GM10248 (cell line): Measurements from ENCODE around the gene LRP10.
"Not testable (repeated sequence)": the region's sequence is repeated elsewhere in the genome, so short reads cannot be mapped to it uniquely, and the experiment has no call there.

Experiments used
- CTCF ChIA-PET: fragments of 300-600 bp; sonication (Branson Sonifier 250); formaldehyde crosslinking; extraction: SDS; loops from one replicate; lab custom pipeline; 2021; ENCODE audit warnings: antibody characterized with exemption; lab: Yijun Ruan, JAX
- POLR2A ChIA-PET: fragments of 350-650 bp; sonication (Branson Sonifier 250); formaldehyde crosslinking; extraction: SDS; loops from one replicate; lab custom pipeline; 2020; ENCODE audit warnings: antibody characterized with exemption; lab: Yijun Ruan, JAX
- DNase-seq: peaks from one replicate; pipeline ENCODE4 v3.0.0; 2012; ENCODE audit errors: extremely low spot score
- CTCF ChIP-seq: IDR thresholded peaks from 2 replicates; pipeline ENCODE4 v1.5.1; 2012; ENCODE audit warnings: mild to moderate bottlenecking, low read depth; ENCODE audit errors: extremely low read depth, missing control alignments, control extremely low read depth

LRP10 gene

GRCh38 chr14:22852940-22853767 is 18.4 kb upstream of the LRP10 start:
- ChIA-PET POLR2A (interaction anchor here (0.6 kb wide), 1 partner anchor 283 kb away, joined by 3 read pairs; no protein-coding TSS in a partner anchor), CTCF (interaction anchor here (0.7 to 17.4 kb wide), 53 partner anchors 9 to 538 kb away, joined by 3 to 262 read pairs (median 8); partner anchors contain the start of genes DAD1, LRP10, MMP14 and MRPL52)
- peak; percentile 87 for DNase-seq
- peak; percentile 86 for TF ChIP-seq CTCF

GRCh38 chr14:22854296-22854695 is 17.2 kb upstream of the LRP10 start:
- DNase-seq, POLR2A ChIA-PET: not testable (repeated sequence)
- CTCF ChIA-PET: interaction anchor here (0.7 to 17.4 kb wide), 44 partner anchors 10 to 464 kb away, joined by 3 to 262 read pairs (median 7); partner anchors contain the start of genes ABHD4, LRP10, OXA1L and REM2

- no peak for DNase-seq
- CTCF ChIA-PET: interaction anchor here (0.7 to 17.4 kb wide), 31 partner anchors 9 to 465 kb away, joined by 3 to 262 read pairs (median 6); partner anchors contain the start of genes ABHD4, LRP10 and SLC7A7
- no peak for TF ChIP-seq CTCF
- POLR2A ChIA-PET: no interaction called here
These were observed 16.4 kb upstream of the LRP10 start for GRCh38 chr14:22854963-22855724.

GRCh38 chr14:22856428-22856827 is 15.1 kb upstream of the LRP10 start:
- no peak for DNase-seq
- no peak for TF ChIP-seq CTCF
- ChIA-PET POLR2A (no interaction called here), CTCF (interaction anchor here (1.2 to 17.4 kb wide), 9 partner anchors 28 to 300 kb away, joined by 3 to 262 read pairs (median 23); partner anchors contain the start of gene SLC7A7)

GRCh38 chr14:22860377-22860776 is 11.2 kb upstream of the LRP10 start:
- CTCF ChIA-PET: interaction anchor here (1.0 to 17.4 kb wide), 7 partner anchors 12 to 207 kb away, joined by 3 to 262 read pairs (median 5); partner anchors contain the start of gene SLC7A7
- POLR2A ChIA-PET: interaction anchor here (0.6 to 1.1 kb wide), 3 partner anchors 42 to 298 kb away, joined by 3 to 10 read pairs (median 8); no protein-coding TSS in a partner anchor
- DNase-seq: not testable (repeated sequence)

DNA sequence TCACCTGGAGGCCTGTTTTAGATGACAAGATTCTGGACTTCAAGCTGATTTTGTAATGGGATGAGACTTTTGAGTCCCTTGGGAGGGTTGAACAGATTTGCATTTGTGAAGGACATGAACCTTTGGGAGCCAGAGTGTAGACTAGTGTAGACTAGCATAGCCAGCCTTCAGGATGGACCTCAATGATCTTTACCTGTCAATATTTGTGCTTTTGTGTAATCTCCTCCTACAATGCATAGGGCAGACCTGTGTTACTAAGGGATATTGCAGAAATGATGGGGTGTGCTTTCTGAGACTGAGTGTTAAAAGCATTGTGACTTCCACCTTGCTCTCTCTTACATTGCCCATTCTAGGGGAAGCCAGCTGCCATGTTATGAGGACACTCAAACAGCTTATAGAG is 9.9 kb upstream of the LRP10 start:
- DNase-seq: no peak
- TF ChIP-seq CTCF: no peak
- ChIA-PET POLR2A (no interaction called here), CTCF (interaction anchor here (0.8 to 17.4 kb wide), 12 partner anchors 8 to 385 kb away, joined by 3 to 262 read pairs (median 6); partner anchors contain the start of genes LRP10 and SLC7A7)

GRCh38 chr14:22864979-22865378 is 6.6 kb upstream of the LRP10 start:
- CTCF ChIA-PET: interaction anchor here (0.7 to 6.9 kb wide), 7 partner anchors 12 to 267 kb away, joined by 3 to 76 read pairs (median 3); partner anchors contain the start of gene ABHD4
- POLR2A ChIA-PET: no interaction called here
- DNase-seq: no peak
- TF ChIP-seq CTCF: no peak
